CD4-positive, alpha-beta T cell treated with Interleukin-4 for 1 hour (primary cell): ENCODE data around the gene ANKRD20A1.

Experiments used
- DNase-seq, 2 donors: peaks; one replicate each; pipeline ENCODE4 v3.0.0-alpha.2; 2020 to 2022

The ANKRD20A1 gene

DNA sequence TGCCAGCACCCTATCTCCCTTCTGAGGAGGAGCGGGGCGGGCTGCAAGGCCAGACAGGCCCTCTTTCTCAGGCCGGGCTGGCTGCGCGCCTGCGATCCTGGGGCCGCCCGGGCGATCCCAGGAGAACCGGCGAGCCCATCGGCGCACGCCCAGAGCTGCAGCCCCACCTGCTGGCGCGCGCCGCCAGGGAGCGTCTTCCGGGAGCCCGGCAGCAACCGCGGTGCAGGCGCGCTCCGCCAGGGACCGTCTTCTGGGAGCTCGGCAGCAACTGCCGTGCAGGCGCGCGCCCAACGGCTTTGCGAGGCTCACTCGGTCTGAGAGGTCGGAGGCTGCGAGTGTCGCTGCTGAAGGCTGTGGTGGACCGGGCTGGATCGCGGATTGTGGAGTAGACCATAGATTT is at the start of gene ANKRD20A1:
TSS of gene ANKRD20A1 (plus strand) at position 61 of the 400 bp plus-strand sequence. CDS start 496 bp downstream, outside the sequence.
- peak in 1 of 2 donors; percentile 12 for DNase-seq

DNA sequence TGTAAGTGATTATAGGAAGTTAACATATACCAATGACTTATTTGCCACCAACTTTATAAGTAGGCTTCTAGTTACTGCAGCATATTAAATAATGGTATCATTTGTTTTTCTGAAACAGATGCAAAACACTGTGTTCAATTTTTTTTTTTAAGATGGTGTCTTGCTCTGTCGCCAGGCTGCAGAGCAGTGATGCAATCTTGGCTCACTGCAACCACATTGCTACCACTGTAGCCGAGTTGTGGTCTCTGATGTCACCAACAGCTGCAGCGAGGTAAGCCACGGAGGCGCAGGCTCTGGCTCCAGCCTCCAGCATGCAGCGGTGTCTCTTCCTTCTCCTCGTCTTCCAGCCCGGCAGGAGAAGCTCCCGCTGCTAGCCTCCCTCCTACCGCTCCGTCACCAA is 26.6 kb upstream of the ANKRD20A1 start:
- peak in 1 of 2 donors; percentile 11 for DNase-seq
